ENCODE data around the gene MTSS2. TPM values are rescaled to one million over a fixed set of nuclear protein-coding genes. Genes with fewer than 3 reads are reported as not detected.
A peak's percentile ranks its signal among the peaks of the same experiment; 100 is the strongest.

Gene MTSS2
- total RNA-seq, 1 donor from 2014 or later, result 83.9 TPM

- no peak for TF ChIP-seq CTCF (IDR thresholded peaks at IDR 0.05; ENCODE audit: borderline replicate concordance)
- Histone ChIP-seq H3K27ac (replicated peaks) (peak overlapping the region; percentile 93), H3K9me3 (replicated peaks) (no peaks in the 10 kb centered on the region), H3K4me3 (no peak overlapping the region), H3K36me3 (no peaks in the 10 kb centered on the region), H3K4me1 (peaks cover 100% of the 10 kb centered on the region), H3K27me3 (ENCODE audit: low read depth) (no peaks in the 10 kb centered on the region)
- no peak for DNase-seq
- intact Hi-C loops (cut with micrococcal nuclease), result no loop called here
These were observed 11.2 kb upstream of the MTSS2 start for GRCh38 chr16:70696952-70697593.

- Histone ChIP-seq H3K36me3 (no peaks in the 10 kb centered on the region), H3K9me3 (replicated peaks) (no peaks in the 10 kb centered on the region), H3K27ac (replicated peaks) (peak overlapping the region; percentile 93), H3K4me3 (no peak overlapping the region), H3K27me3 (ENCODE audit: low read depth) (no peaks in the 10 kb centered on the region), H3K4me1 (peaks cover 100% of the 10 kb centered on the region)
- TF ChIP-seq CTCF (IDR thresholded peaks at IDR 0.05; ENCODE audit: borderline replicate concordance), result no peak
- intact Hi-C loops (cut with micrococcal nuclease), result no loop called here
- DNase-seq, result no peak
These were observed 10.5 kb upstream of the MTSS2 start for GRCh38 chr16:70696355-70696754.

- Histone ChIP-seq H3K9me3 (replicated peaks) (no peaks in the 10 kb centered on the region), H3K4me3 (no peak overlapping the region), H3K4me1 (peaks cover 100% of the 10 kb centered on the region), H3K27ac (replicated peaks) (peak overlapping the region; percentile 93), H3K36me3 (no peaks in the 10 kb centered on the region), H3K27me3 (ENCODE audit: low read depth) (no peaks in the 10 kb centered on the region)
- peak; percentile 43 for TF ChIP-seq CTCF (IDR thresholded peaks at IDR 0.05; ENCODE audit: borderline replicate concordance)
- peak; percentile 70 for DNase-seq
- intact Hi-C loops (cut with micrococcal nuclease), result no loop called here
These were observed 9.6 kb upstream of the MTSS2 start for GRCh38 chr16:70695331-70696070.

- Histone ChIP-seq H3K36me3 (no peaks in the 10 kb centered on the region), H3K9me3 (replicated peaks) (no peaks in the 10 kb centered on the region), H3K4me3 (no peak overlapping the region), H3K27me3 (ENCODE audit: low read depth) (no peaks in the 10 kb centered on the region), H3K27ac (replicated peaks) (peak overlapping the region; percentile 93), H3K4me1 (peaks cover 100% of the 10 kb centered on the region)
- TF ChIP-seq CTCF (IDR thresholded peaks at IDR 0.05; ENCODE audit: borderline replicate concordance), result no peak
- intact Hi-C loops (cut with micrococcal nuclease), result no loop called here
- DNase-seq, result no peak
These were observed 9.0 kb upstream of the MTSS2 start for GRCh38 chr16:70694868-70695218.

GRCh38 chr16:70694088-70694867 lies 8.4 kb upstream of the MTSS2 start:
- Histone ChIP-seq H3K9me3 (replicated peaks) (no peaks in the 10 kb centered on the region), H3K36me3 (no peaks in the 10 kb centered on the region), H3K4me1 (peaks cover 100% of the 10 kb centered on the region), H3K27ac (replicated peaks) (peak overlapping the region; percentile 93), H3K4me3 (peak overlapping the region; percentile 35), H3K27me3 (ENCODE audit: low read depth) (no peaks in the 10 kb centered on the region)
- DNase-seq, result no peak
- no peak for TF ChIP-seq CTCF (IDR thresholded peaks at IDR 0.05; ENCODE audit: borderline replicate concordance)
- intact Hi-C loops (cut with micrococcal nuclease), result no loop called here
